Fibroblast of skin of left biceps (primary cell): Measurements from ENCODE around the gene FBLN5.
A peak's percentile ranks its signal among the peaks of the same experiment; 100 is the strongest.
"Not testable (repeated sequence)": the region's sequence is repeated elsewhere in the genome, so short reads cannot be mapped to it uniquely, and the experiment has no call there.

ENCODE experiments used
- DNase-seq, 2 experiments: peaks; one replicate each; pipeline ENCODE4 v3.0.0-alpha.2; 2013; ENCODE audit warnings: low read depth in 2 of 2

The FBLN5 gene

GRCh38 chr14:91906374-91906773, 41.1 kb downstream of the FBLN5 start:
- DNase-seq = no peak

GRCh38 chr14:91904956-91905645, 42.4 kb downstream of the FBLN5 start:
- no peak for DNase-seq

- no peak for DNase-seq
Measured at GRCh38 chr14:91904483-91904882, 43.0 kb downstream of the FBLN5 start.

- no peak for DNase-seq
Measured at GRCh38 chr14:91903070-91903469, 44.4 kb downstream of the FBLN5 start.

GRCh38 chr14:91902336-91902735, 45.2 kb downstream of the FBLN5 start:
- DNase-seq = no peak

GRCh38 chr14:91901449-91902226, 45.9 kb downstream of the FBLN5 start:
- peak; percentile 8 to 14 for DNase-seq

GRCh38 chr14:91899806-91900205, 47.7 kb downstream of the FBLN5 start:
- no peak for DNase-seq

- no peak for DNase-seq
Measured at GRCh38 chr14:91899213-91899612, 48.3 kb downstream of the FBLN5 start.

- DNase-seq = no peak
Measured at GRCh38 chr14:91898372-91898771, 49.1 kb downstream of the FBLN5 start.

- not testable (repeated sequence) for DNase-seq
Measured at GRCh38 chr14:91897716-91898115, 49.8 kb downstream of the FBLN5 start.

GRCh38 chr14:91897106-91897701, 50.3 kb downstream of the FBLN5 start:
- DNase-seq = no peak

- DNase-seq = no peak
Measured at GRCh38 chr14:91896419-91896818, 51.1 kb downstream of the FBLN5 start.

GRCh38 chr14:91893669-91894068, 53.8 kb downstream of the FBLN5 start:
- DNase-seq = no peak

- DNase-seq = no peak
Measured at GRCh38 chr14:91893007-91893406, 54.5 kb downstream of the FBLN5 start.

- no peak for DNase-seq
Measured at GRCh38 chr14:91891721-91892220, 55.7 kb downstream of the FBLN5 start.

GRCh38 chr14:91891101-91891500, 56.4 kb downstream of the FBLN5 start:
- DNase-seq = no peak

GRCh38 chr14:91890291-91890749, 57.2 kb downstream of the FBLN5 start:
- DNase-seq = no peak

- no peak for DNase-seq
Measured at GRCh38 chr14:91889477-91890211, 57.9 kb downstream of the FBLN5 start.

GRCh38 chr14:91888641-91889476, 58.6 kb downstream of the FBLN5 start:
- no peak for DNase-seq

- no peak for DNase-seq
Measured at GRCh38 chr14:91886961-91887360, 60.5 kb downstream of the FBLN5 start.

GRCh38 chr14:91885839-91886238, 61.7 kb downstream of the FBLN5 start:
- no peak for DNase-seq
